GM12878 (cell line): ENCODE measurements around the gene CCDC3.

ENCODE experiments used
- GABPA ChIP-seq: IDR thresholded peaks from 2 replicates; pipeline ENCODE4 v1.6.1; 2014; ENCODE audit warnings: antibody characterized with exemption, low read depth, mild to moderate bottlenecking, inconsistent platforms
- JUNB ChIP-seq: IDR thresholded peaks from 2 replicates; pipeline ENCODE4 v1.6.1; 2016; ENCODE audit warnings: antibody characterized with exemption, mild to moderate bottlenecking
- NR2C2 ChIP-seq: IDR thresholded peaks from 2 replicates; pipeline ENCODE4 v1.6.1; 2011; ENCODE audit warnings: borderline replicate concordance, low read depth; ENCODE audit not compliant: control insufficient read depth, insufficient read length
- TF ChIP-seq, protein P1 (sequence below): fragments of 450-650 bp; IDR thresholded peaks from 2 replicates; pipeline ENCODE4 v1.6.1; 2017; ENCODE audit warnings: mild to moderate bottlenecking
- TF ChIP-seq, protein P2 (sequence below), 3 experiments: IDR thresholded peaks in 2 of 3; conservative IDR thresholded peaks in 1 of 3; 2 replicates each; pipeline ENCODE4 v1.5.1; 2011; ENCODE audit warnings: low read depth in 3 of 3, low read length in 3 of 3, mild to moderate bottlenecking in 3 of 3, control low read depth in 2 of 3, moderate library complexity in 2 of 3, inconsistent platforms in 1 of 3, mixed read lengths in 1 of 3; ENCODE audit not compliant: control insufficient read depth in 2 of 3, insufficient read depth in 1 of 3; ENCODE audit errors: extremely low read depth in 1 of 3

DNA sequence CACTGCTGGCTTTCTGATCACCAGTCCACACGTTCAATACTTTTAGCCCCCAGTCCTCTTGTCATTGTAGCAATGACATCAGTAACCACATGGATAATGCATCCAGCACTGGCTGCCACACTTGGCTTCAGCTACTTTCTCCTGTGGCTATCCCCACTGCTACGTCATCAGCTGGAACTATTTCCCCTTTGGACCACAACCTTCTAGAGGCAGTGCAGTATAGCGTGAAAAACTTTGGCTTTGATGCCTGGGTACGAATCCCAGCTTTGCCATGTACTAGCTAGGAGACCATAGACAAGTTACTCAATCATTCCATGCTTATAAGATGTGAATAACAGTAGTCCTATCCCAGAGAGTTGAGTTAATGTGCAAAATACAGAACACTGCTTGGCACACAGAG is 63.2 kb downstream of the CCDC3 start:
- TF ChIP-seq, protein P1, sequence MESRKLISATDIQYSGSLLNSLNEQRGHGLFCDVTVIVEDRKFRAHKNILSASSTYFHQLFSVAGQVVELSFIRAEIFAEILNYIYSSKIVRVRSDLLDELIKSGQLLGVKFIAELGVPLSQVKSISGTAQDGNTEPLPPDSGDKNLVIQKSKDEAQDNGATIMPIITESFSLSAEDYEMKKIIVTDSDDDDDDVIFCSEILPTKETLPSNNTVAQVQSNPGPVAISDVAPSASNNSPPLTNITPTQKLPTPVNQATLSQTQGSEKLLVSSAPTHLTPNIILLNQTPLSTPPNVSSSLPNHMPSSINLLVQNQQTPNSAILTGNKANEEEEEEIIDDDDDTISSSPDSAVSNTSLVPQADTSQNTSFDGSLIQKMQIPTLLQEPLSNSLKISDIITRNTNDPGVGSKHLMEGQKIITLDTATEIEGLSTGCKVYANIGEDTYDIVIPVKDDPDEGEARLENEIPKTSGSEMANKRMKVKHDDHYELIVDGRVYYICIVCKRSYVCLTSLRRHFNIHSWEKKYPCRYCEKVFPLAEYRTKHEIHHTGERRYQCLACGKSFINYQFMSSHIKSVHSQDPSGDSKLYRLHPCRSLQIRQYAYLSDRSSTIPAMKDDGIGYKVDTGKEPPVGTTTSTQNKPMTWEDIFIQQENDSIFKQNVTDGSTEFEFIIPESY, result no peak
- TF ChIP-seq, protein P2, sequence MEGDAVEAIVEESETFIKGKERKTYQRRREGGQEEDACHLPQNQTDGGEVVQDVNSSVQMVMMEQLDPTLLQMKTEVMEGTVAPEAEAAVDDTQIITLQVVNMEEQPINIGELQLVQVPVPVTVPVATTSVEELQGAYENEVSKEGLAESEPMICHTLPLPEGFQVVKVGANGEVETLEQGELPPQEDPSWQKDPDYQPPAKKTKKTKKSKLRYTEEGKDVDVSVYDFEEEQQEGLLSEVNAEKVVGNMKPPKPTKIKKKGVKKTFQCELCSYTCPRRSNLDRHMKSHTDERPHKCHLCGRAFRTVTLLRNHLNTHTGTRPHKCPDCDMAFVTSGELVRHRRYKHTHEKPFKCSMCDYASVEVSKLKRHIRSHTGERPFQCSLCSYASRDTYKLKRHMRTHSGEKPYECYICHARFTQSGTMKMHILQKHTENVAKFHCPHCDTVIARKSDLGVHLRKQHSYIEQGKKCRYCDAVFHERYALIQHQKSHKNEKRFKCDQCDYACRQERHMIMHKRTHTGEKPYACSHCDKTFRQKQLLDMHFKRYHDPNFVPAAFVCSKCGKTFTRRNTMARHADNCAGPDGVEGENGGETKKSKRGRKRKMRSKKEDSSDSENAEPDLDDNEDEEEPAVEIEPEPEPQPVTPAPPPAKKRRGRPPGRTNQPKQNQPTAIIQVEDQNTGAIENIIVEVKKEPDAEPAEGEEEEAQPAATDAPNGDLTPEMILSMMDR (IDR thresholded peaks at IDR 0.05 in 2 of 3, conservative IDR thresholded peaks at IDR 0.05 in 1 of 3; ENCODE audit: control insufficient read depth in 2 of 3, extremely low read depth in 1 of 3, insufficient read depth in 1 of 3, low read depth in 3 of 3, low read length in 3 of 3), result no peak
- TF ChIP-seq NR2C2 (no peak), GABPA (no peak), JUNB (no peak)
